IgD-negative memory B cell (primary cell): Measurements from ENCODE around the gene CEACAM1. TPM values are rescaled to one million over a fixed set of nuclear protein-coding genes. Genes with fewer than 3 reads are reported as not detected.
A peak's percentile ranks its signal among the peaks of the same experiment; 100 is the strongest.
"Not testable (repeated sequence)": the region's sequence is repeated elsewhere in the genome, so short reads cannot be mapped to it uniquely, and the experiment has no call there.

Source experiments
- H3K27ac Mint-ChIP-seq, 3 donors: one replicate each; pipeline ENCODE4 v1.8.0; 2020 to 2022; ENCODE audit warnings: mild to moderate bottlenecking in 3 of 3, mixed read lengths in 3 of 3, moderate library complexity in 1 of 3
- H3K27me3 Mint-ChIP-seq: one replicate; pipeline ENCODE4 v1.8.0; 2021; ENCODE audit warnings: mixed read lengths
- H3K36me3 Mint-ChIP-seq: one replicate; pipeline ENCODE4 v1.8.0; 2020; ENCODE audit warnings: mild to moderate bottlenecking, mixed read lengths
- H3K4me1 Mint-ChIP-seq, 3 donors: one replicate each; pipeline ENCODE4 v1.8.0; 2020 to 2022; ENCODE audit warnings: mixed read lengths in 3 of 3, mild to moderate bottlenecking in 1 of 3
- H3K4me3 Mint-ChIP-seq, 4 donors: one replicate each; pipeline ENCODE4 v1.8.0; 2020 to 2022; ENCODE audit warnings: mild to moderate bottlenecking in 4 of 4, mixed read lengths in 4 of 4, moderate library complexity in 3 of 4
- H3K9me3 Mint-ChIP-seq, 3 donors: one replicate each; pipeline ENCODE4 v1.8.0; 2020 to 2021; ENCODE audit warnings: mixed read lengths in 3 of 3, mild to moderate bottlenecking in 1 of 3
- polyA plus RNA-seq: library from polyadenylated mRNA; unstranded; fragments of 300-500 nt; fragmentation: Illumina TruSeq; gene quantifications from one replicate; pipeline ENCODE4 v1.2.3, GENCODE V29; 2021

CEACAM1 gene
- polyA plus RNA-seq, 1 donor from 2014 or later: 5.4 TPM

DNA sequence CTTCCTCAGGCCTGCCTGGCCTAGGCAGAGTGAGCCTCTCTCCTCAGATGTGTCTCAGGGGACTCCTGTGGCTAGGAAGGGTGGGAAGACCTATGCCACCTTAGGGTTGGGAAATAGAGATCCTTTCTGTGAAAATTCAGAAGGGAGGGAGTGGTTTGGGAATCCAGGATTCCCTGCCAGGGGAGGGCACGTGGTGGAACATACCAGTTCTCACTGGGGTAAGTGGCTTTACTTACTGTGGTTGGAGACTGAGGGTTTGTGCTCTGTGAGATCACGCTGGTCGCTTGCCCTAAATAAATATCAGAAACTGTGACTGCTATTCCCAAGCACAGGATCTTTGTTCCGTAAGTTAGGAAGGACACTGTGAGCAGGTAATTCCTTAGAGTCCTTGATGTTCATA is 16.9 kb downstream of the CEACAM1 start:
- Mint-ChIP-seq H3K4me3 (no peak overlapping the region), H3K27ac (no peak overlapping the region), H3K36me3 (peaks cover 11% of the 10 kb centered on the region), H3K27me3 (no peaks in the 10 kb centered on the region), H3K9me3 (no peaks in the 10 kb centered on the region), H3K4me1 (peaks cover 13 to 25% (median 18%) of the 10 kb centered on the region in 3 donors)

DNA sequence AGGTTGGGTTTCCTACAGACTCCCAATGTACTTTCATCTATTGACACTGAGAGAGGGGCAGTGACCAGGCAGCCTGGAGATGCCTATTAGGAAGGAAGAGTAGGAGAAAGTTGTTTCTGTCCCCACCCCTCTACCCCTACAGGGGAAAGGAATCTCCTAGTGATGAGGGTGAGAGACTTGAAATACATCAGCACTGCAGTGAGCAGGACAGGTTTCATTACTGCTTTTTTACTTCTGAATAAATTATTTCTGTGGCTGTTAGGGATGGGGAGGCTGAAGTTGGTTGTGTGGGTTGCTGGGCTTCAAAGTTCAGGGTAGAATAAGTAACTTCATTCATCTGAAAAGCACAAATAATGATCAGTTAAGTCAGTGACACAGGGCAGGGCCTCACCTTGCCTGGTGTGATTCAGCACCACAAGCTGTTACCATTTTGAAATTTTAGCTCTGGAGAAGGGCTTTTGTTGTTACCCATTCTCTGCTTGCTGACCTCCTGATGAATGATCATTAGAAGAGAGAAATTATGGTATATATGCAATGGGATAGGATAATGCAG is 19.3 kb downstream of the CEACAM1 start:
- Mint-ChIP-seq H3K9me3 (no peaks in the 10 kb centered on the region), H3K36me3 (peaks cover 11% of the 10 kb centered on the region), H3K27me3 (no peaks in the 10 kb centered on the region), H3K4me3 (no peak overlapping the region), H3K27ac (peak overlapping the region in 1 of 3 donors; percentile 2), H3K4me1 (peaks cover 11 to 25% (median 21%) of the 10 kb centered on the region in 3 donors)

DNA sequence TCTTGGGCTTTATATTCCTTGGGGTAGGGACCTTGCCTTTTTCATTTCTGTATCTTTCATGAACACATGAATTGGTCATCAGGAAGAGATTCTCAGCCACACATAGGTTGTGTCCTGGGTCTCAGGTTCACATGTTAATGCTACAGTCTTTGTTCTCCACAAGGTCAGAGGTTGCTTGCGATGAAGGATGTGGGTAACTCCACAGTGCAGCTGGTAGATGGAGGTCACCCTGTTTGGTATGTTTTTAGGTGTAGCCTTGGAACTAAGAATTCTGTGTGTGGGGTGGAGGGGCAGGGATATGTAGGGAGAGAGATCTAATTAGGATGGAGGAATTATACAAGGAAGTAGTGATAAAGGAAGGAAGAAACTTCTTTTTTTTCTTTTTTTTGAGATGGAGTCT is 23.2 kb downstream of the CEACAM1 start:
- Mint-ChIP-seq H3K4me1 (peaks cover 0 to 12% (median 3%) of the 10 kb centered on the region in 3 donors), H3K4me3 (no peak overlapping the region), H3K36me3 (peaks cover 1% of the 10 kb centered on the region), H3K27me3 (no peaks in the 10 kb centered on the region), H3K27ac (no peak overlapping the region), H3K9me3 (no peaks in the 10 kb centered on the region)

DNA sequence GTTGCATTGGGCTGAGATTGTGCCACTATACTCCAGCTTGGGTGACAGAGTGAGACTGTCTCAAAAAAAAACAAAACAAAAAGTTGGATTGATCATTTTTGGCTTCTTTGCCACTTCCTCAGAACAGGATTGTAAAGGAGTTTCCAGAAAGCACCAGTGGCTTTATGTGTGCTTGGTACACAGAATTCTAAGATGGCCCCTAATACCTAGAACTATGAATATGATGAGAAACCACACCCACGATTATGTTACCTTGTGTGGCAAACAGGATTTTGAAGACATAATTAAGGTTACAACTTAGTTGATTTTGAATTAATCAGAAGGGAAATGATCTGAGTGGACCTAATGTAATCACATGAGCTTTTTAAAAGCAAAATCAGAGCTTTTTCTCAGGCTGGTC is 26.5 kb downstream of the CEACAM1 start:
- no peaks in the 10 kb centered on the region for H3K9me3 Mint-ChIP-seq
- no peak overlapping the region for H3K4me3 Mint-ChIP-seq
- H3K27ac Mint-ChIP-seq: no peak overlapping the region
- H3K27me3 Mint-ChIP-seq: peaks cover 2% of the 10 kb centered on the region
- peaks cover 4% of the 10 kb centered on the region for H3K36me3 Mint-ChIP-seq
- H3K4me1 Mint-ChIP-seq: peaks cover 18 to 23% (median 19%) of the 10 kb centered on the region in 3 donors

DNA sequence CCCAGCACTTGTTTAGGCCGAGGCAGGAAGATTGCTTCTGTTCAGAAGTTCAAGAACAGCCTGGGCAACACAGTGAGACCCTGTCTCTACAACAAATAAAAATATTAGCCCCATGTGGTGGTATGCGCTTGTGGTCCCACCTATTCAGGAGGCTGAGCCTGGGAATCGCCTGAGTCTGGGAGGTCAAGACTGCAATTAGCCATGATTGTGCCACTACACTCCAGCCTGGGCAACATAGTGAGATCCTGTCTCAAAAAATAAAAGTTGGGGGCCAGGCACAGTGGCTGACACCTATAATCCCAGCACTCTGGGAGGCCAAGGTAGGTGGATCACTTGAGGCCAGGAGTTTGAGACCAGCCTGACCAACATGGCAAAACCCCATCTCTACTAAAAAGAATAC is 27.0 kb downstream of the CEACAM1 start:
- H3K36me3 Mint-ChIP-seq, H3K27me3 Mint-ChIP-seq, H3K4me3 Mint-ChIP-seq, H3K27ac Mint-ChIP-seq, H3K9me3 Mint-ChIP-seq: not testable (repeated sequence)
- H3K4me1 Mint-ChIP-seq: peaks cover 23 to 24% (median 23%) of the 10 kb centered on the region in 3 donors

DNA sequence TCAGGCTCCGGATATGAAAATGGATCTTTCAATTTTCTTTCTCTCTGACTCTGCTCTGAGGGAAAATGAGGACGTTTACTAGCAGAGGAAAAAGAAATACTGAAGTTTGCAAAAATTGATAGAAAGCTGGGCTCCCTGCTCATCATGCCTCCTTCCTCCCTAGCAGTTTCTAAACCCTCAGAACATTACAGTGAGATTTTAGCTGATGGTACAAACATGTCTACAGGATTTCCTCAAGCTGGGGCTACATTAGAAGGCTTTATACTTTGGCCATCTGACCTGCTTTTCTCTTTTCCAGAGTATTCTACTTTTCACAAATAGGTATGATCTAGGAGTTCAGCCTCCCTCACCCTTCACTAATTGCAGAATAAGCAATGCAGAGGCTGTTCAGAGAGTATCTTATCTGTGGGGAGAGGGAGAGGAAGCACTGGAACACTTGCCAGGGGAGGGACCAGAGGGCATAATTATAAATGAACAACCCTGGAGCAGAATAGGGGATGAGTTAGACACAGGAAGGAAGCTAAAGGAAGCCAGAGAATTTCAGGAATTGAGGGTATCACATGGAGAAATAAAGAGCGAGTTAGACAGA is 30.0 kb downstream of the CEACAM1 start:
- peak overlapping the region; percentile 26 to 90 (median 51) for H3K27ac Mint-ChIP-seq
- H3K4me1 Mint-ChIP-seq: peaks cover 20 to 24% (median 24%) of the 10 kb centered on the region in 3 donors

DNA sequence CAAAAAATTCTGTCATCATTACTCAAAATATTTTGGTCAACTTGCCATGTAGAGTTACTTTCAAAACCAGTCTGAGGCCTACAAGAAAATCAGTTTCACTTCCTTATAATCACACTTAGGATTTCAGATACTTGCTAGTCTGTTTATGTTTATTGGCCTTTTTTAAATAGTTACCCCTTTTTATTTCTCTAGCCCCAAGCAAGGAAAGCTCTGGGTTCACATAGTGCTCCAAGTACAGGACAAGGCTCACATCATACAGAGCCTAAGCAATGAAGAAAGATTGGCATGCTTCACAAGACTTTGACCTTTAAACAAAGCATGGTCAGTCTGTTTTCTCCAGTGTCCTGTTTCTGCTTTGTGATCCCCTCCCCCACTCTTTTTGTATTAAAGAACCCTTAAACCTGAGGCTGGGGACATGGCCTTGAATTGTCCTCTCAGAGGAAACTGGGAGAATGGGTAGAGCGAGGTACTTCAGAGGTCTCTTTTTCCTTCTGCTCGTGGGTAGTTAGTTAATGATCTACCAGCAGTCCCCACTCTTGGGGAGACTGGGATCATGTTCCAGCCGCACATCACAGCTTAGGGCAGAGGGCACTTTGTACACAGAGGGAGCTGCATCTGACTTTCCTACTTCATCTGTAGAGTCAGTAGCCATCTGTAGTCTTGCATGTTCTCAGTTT is 30.7 kb downstream of the CEACAM1 start:
- peaks cover 20 to 24% (median 24%) of the 10 kb centered on the region in 3 donors for H3K4me1 Mint-ChIP-seq
- H3K9me3 Mint-ChIP-seq: no peaks in the 10 kb centered on the region
- H3K27ac Mint-ChIP-seq: peak overlapping the region; percentile 26 to 90 (median 51)
- peaks cover 3% of the 10 kb centered on the region for H3K36me3 Mint-ChIP-seq
- peaks cover 2% of the 10 kb centered on the region for H3K27me3 Mint-ChIP-seq
- peak overlapping the region in 2 of 4 donors; percentile 83 to 85 for H3K4me3 Mint-ChIP-seq

More for the DNA sequence above, 30.0 kb downstream of the CEACAM1 start:
- Mint-ChIP-seq H3K36me3 (peaks cover 3% of the 10 kb centered on the region), H3K27me3 (peaks cover 2% of the 10 kb centered on the region), H3K4me3 (peak overlapping the region in 1 of 4 donors; percentile 83), H3K9me3 (no peaks in the 10 kb centered on the region)

DNA sequence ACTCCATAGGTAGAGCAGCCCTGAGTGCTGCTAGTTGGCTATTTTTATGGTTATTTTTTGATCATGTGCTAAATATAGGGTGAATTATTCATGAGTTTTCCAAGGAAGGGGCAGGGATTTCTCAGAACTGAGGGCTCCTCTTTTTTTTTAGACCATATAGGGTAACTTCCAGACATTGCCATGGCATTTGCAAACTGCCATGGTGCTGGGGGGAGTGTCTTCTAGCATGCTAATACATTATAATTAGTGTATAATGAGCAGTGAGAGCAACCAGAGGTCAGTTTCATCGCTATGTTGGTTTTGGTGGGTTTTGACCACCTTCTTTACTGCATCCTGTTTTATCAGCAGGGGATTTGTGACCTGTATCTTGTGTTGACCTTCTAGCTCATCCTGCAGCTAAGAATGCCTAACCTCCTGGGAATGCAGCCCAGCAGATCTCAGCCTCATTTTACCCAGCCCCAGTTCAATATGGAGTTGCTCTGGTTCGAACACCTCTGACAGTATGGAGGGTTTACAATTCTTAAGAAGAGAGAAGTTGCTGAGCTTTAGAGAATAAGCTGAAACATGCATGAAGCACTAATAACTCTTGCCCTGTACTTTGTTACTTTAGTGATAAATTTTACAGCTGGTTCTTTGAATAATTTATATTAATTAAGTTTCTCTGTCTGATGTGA is 31.7 kb downstream of the CEACAM1 start:
- peak overlapping the region; percentile 28 to 59 (median 50) for H3K27ac Mint-ChIP-seq

DNA sequence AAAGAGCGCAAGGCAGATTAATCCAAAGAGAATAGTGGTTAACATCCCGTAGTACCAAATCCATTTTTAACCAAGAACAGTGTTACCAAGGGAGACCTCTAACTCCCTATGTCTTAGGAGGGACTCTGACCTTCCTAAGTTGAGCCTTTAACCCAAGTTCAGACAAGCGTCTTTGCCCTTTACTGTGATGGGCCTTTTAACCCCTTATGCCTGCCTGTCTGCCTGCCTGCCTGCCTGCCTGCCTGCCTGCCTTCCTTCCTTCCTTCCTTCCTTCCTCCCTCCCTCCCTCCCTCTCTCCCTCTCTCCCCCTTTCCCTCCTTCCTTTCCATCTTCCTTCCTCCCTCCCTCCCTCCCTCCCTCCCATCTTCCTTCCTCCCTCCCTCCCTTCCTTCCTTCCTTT is 32.6 kb downstream of the CEACAM1 start:
- Mint-ChIP-seq H3K9me3 (no peaks in the 10 kb centered on the region), H3K27ac (no peak overlapping the region), H3K4me3 (no peak overlapping the region), H3K4me1 (peaks cover 15 to 24% (median 24%) of the 10 kb centered on the region in 3 donors), H3K27me3 (peaks cover 2% of the 10 kb centered on the region), H3K36me3 (peaks cover 5% of the 10 kb centered on the region)

More for the DNA sequence above, 31.7 kb downstream of the CEACAM1 start:
- Mint-ChIP-seq H3K4me3 (peak overlapping the region in 2 of 4 donors; percentile 27 to 70), H3K27me3 (peaks cover 2% of the 10 kb centered on the region), H3K9me3 (no peaks in the 10 kb centered on the region), H3K4me1 (peaks cover 15 to 24% (median 24%) of the 10 kb centered on the region in 3 donors), H3K36me3 (peaks cover 5% of the 10 kb centered on the region)

DNA sequence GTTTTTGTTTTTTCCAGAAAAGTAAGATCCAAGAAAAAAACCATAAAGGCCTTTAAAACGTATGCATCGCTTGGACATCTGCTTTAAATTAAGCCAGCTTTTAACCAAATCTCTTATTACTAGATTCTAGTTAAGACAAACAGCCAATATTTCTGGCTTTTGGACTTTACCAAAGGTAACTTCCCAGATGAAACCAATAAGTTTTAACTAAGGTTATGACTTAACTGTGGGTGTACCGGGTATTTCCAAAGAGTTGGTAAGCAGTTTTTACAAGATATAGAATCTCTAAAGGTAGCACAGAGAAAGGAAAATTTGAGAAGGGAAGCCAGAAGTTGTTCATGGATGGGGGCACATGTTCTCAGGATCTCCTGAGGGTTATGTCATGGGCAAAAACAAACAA is 34.0 kb downstream of the CEACAM1 start:
- Mint-ChIP-seq H3K27me3 (peaks cover 2% of the 10 kb centered on the region), H3K36me3 (peaks cover 4% of the 10 kb centered on the region)

DNA sequence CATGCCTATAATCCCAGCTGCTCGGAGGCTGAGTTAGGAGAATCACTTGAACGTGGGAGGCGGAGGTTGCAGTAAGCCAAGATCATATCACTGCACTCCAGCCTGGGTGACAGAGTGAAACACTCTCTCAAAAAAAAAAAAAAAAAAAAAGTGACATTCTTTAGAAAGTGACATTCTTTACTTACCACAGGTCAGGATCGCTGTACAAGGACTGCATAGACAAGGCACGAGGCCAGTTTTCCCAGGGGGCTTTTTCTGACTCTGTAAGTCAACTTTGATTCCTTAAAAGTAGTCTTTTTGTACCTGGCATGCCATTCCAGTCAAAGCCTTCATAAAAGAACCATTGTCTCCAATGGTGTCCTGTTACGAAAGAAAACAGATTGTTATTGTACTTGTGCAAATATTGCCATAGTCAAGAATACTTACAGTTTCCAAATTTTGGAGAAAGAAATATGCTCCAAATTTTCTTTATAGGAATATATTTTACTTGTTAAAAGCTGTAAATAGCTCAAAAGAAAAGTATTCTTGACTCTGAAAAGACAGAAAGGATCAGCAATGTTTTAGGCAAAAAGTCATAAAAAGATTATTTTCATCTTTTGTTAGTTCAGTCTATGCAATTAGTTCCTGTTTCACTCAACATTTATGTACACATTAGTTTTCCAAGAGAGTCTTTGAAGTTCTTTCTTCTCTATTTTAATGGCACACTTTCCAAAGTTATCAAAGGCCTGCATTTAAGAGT is 39.3 kb downstream of the CEACAM1 start:
- Mint-ChIP-seq H3K27me3 (no peaks in the 10 kb centered on the region), H3K4me3 (no peak overlapping the region), H3K36me3 (peaks cover 2% of the 10 kb centered on the region), H3K4me1 (no peaks in the 10 kb centered on the region), H3K27ac (no peak overlapping the region), H3K9me3 (no peaks in the 10 kb centered on the region)

More for the DNA sequence above, 34.0 kb downstream of the CEACAM1 start:
- Mint-ChIP-seq H3K9me3 (no peaks in the 10 kb centered on the region), H3K4me3 (no peak overlapping the region), H3K27ac (no peak overlapping the region), H3K4me1 (peaks cover 15 to 24% (median 24%) of the 10 kb centered on the region in 3 donors)

DNA sequence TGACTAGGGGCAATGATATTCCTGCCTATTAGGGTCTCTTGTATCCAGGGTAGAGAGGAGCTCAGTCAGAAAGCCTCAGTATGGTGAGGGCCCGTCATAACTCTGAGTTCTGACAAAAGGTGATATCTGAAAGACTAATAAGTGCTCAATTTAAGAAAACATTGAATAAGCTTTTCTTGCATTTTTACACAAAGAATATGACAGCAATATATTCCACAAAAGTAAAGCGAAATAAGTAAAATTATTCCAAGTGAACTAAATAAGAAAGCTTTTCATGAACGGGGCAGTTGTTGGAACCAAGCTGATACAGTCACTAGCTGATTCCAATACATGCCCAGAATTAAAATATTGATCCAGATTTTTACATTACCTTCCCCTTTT is 40.5 kb downstream of the CEACAM1 start:
- H3K4me1 Mint-ChIP-seq: no peaks in the 10 kb centered on the region
- peaks cover 2% of the 10 kb centered on the region for H3K36me3 Mint-ChIP-seq
- no peaks in the 10 kb centered on the region for H3K27me3 Mint-ChIP-seq
- H3K27ac Mint-ChIP-seq: no peak overlapping the region
- H3K4me3 Mint-ChIP-seq: no peak overlapping the region
- H3K9me3 Mint-ChIP-seq: no peaks in the 10 kb centered on the region

DNA sequence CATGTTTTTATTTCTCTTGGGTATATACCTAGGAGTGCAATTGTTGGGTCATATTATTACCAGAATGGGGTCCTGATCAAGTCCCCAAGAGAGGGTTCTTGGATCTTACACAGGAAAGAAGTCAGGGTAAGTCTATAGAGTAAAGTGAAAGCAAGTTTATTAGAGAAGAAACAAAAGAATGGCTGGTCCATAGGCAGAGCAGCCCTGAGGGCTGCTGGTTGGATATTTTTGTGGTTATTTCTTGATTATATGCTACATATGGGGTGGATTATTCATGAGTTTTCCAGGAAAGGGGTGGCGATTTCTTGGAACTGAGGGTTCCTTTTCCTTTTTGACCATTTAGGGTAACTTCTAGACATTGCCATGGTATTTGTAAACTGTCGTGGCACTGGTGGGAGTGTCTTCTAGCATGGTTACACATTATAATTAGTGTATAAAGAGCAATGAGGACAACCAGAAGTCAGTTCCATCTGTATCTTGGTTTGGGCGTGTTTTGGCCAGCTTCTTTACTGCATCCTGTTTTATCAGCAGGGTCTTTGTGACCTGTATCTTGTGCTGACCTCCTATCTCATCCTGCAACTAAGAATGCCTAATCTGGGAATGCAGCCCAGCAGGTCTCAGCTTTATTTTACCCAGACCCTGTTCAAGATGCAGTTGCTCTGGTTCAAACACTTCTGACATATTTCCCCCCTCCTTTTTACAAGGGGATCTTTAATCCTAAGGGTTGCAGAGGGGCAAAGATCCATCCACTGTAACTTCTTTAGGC is 41.1 kb downstream of the CEACAM1 start:
- Mint-ChIP-seq H3K36me3 (peaks cover 2% of the 10 kb centered on the region), H3K4me1 (no peaks in the 10 kb centered on the region), H3K9me3 (no peaks in the 10 kb centered on the region), H3K27ac (no peak overlapping the region), H3K4me3 (no peak overlapping the region), H3K27me3 (no peaks in the 10 kb centered on the region)

DNA sequence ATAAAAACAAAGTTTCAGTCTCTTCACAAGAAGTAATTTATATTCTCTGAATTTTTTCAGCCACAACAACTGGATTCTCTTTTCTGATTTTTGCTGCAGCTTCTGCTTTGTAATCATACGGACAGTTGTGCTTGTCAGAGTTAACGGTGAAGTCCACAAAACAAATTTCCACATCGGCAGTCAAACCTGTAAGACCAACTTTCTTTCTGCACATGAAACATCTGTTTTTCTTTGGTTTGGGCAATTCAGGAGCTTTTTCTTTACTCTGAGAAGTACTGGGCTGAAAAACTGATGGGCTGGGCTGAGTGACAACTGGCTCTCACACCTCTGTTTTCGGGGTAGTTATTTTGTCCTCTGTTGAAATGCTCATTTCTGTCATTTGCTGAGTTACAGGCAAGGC is 43.2 kb downstream of the CEACAM1 start:
- not testable (repeated sequence) for H3K36me3 Mint-ChIP-seq, H3K27me3 Mint-ChIP-seq, H3K9me3 Mint-ChIP-seq, H3K4me3 Mint-ChIP-seq, H3K27ac Mint-ChIP-seq
- H3K4me1 Mint-ChIP-seq: peaks cover 10 to 12% (median 10%) of the 10 kb centered on the region in 3 donors
